ENCODE measurements around the gene MAPKAP1. TPM values are rescaled to one million over a fixed set of nuclear protein-coding genes. Genes with fewer than 3 reads are reported as not detected.

Gene MAPKAP1
- total RNA-seq, 1 donor from 2014 or later: 146 TPM

DNA sequence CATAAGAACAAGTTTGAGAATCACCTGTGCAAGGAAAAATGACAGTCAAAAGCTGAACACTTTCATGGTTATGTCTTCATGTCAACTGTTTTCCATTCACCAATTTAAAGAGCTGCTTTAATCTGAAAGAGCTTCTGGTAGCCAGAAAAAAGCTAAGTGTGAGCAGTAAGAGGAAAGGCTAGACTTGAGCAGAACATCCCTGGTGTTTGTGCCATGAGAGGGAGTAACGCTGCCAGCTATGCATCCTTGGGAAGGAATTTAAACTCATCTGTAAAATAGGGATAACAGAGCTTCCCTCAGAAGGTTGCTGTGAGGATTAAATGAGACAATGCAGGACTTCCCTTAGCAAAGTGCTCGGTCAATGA lies 193.7 kb downstream of the MAPKAP1 start:
- intact Hi-C loops (cut with micrococcal nuclease): no loop called here
- ATAC-seq (no peak), DNase-seq (no peak)

DNA sequence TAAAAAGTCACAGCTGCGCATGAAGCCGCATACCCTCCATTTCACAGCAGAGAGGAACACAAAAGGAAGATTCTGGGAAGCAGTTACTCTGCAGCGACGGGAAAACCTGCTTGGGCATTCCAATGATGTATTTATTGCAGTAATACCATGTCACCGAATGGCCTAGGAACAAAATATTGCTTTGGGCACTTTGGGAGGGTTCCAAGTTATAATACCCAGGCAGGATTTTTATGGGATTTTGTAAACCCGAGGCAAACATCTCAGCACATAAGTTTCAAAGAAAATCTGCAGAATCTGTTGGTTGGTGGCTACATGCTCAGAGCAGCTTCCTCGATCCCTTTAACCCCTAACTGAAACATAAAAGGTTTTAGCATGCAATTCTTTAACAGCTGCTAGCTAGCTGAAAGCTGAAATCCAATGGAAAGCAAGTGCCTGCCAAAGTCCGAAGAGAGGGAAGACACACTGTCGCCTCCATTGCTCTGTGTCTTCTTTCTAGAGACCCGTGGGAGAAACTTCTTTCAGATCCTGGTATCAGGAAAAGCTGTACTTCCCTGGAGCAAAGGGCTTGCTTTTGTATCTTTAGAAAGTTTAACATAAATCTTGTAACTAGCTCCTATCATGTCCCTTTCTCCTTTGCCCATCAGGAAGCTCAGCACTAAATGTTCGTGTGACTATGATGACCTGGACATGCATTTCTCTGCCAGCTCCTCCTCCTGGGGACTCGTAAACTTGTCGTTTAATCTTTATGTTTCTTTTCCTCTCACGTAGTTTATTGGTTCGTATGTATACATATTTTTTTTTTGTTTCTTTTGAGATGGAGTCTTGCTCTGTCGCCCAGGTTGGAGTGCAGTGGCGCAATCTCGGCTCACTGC lies 195.0 kb downstream of the MAPKAP1 start:
- ATAC-seq (no peak), DNase-seq (no peak)
- intact Hi-C loops (cut with micrococcal nuclease): no loop called here

DNA sequence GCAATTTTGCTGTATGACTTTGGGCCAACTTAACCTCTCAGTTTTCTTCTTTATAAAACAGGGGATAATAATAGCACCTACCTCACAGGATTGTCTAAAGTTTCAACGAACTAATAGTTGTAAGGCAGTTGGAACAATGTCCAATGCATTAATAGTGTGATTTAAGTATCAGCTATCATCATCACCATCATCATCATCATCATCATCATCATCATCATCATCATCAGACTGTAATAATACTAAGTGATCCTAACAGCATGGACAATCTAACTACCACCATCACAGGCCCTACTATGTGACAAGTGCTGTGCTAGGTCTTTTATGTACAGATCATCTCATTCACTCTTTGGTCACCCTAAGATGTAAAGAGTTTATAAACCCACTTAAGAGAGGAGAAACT lies 196.0 kb downstream of the MAPKAP1 start:
- DNase-seq (no peak), ATAC-seq (no peak)
- intact Hi-C loops (cut with micrococcal nuclease): no loop called here

DNA sequence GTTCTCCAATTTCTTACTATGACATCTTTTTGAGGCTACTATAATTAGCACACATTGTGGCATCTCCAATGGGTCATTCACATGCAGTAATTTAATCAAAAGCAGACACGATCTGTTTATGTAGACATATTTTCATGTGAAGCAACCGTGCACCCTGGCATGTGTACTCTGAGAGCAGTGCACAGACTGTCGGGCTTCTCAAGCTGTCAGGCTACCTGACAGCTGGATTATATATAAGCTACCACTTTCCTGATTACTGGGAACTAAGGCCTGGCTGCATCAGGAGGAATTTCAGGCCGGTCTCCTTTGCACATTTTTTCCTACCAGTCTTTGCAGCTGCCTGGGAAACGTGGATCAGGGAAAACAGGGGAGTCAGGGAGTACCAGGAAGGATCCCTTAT lies 197.5 kb downstream of the MAPKAP1 start:
- DNase-seq: no peak
- intact Hi-C loops (cut with micrococcal nuclease): no loop called here
- peak; percentile 34 for ATAC-seq

DNA sequence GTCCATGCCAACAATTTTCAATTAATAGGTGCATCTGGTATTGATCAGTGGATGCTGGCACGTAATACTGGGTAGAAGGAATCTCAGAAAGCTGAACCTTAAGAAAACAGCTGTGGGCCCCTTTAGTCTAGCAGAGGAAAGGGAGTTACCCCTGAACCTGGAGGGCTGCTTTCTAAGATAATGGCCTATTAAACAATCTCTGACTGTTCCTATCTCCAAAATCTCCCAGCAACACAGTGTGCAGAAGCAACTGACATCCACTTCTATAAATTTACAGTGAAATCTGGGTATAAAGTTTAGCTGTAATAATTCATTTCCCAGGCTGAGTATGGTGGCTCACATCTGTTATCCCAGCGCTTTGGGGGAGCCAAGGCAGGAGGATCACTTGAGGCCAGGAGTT lies 198.8 kb downstream of the MAPKAP1 start:
- ATAC-seq (no peak), DNase-seq (no peak)
- intact Hi-C loops (cut with micrococcal nuclease): no loop called here

DNA sequence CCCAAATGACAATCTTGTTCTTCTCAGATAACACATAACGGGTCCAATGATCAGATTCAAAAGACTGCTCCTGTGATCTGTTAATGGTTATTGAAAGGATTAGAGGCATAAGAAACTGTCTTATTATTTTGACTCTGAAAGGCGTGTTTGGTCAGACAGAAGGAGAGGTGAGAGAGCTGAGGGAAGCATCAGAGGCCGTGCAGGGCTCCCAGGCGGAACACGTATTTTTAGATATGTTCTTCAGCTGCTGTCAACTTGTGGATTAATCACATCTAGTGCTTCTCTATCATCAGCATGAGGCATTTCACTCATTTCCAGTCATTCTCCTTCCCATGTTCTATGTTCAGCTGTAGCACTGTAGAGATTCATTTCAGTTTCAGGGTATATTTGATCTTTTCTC lies 199.8 kb downstream of the MAPKAP1 start:
- peak; percentile 77 for ATAC-seq
- no peak for DNase-seq
- intact Hi-C loops (cut with micrococcal nuclease): no loop called here

DNA sequence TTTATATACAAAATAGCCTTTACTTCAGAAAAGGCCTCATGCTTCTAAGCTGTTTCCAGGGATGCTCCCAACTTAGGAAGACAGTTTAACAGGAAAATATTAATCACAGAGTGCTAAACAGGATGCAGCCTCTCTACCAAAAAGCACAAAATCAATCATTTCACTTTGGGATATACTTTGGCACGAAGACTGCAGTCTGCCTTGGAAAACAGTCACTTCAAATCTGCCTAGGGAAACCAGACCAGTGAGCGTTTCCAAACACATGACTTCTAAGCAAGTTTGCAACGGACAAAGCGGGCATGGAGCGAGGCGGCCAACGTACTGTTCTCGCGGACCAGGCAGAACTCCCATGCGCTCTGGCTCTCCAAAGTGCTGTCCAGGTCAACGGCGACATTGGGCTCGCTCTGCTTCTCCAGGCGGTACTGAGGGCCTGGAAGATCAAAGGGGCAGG lies 201.0 kb downstream of the MAPKAP1 start:
- intact Hi-C loops (cut with micrococcal nuclease): no loop called here
- ATAC-seq (peak; percentile 55), DNase-seq (peak; percentile 52)

DNA sequence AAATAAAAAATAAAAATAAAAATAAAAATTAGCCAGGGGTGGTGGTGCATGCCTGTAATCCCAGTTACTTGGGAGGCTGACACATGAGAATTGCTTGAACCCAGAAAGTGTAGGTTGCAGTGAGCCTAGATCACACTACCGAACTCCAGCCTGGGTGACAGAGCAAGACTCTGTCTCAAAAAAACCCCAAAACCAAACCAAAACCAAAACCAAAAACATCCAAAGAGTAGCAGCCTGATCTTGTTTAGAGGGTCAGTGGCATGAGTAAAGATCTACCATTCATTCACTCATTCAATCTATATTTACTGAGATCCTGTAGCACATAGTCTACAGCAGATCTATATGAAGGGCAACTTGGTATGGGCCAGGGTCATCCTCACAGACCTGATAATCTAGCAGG lies 202.4 kb downstream of the MAPKAP1 start:
- DNase-seq (no peak), ATAC-seq (no peak)
- intact Hi-C loops (cut with micrococcal nuclease): no loop called here

DNA sequence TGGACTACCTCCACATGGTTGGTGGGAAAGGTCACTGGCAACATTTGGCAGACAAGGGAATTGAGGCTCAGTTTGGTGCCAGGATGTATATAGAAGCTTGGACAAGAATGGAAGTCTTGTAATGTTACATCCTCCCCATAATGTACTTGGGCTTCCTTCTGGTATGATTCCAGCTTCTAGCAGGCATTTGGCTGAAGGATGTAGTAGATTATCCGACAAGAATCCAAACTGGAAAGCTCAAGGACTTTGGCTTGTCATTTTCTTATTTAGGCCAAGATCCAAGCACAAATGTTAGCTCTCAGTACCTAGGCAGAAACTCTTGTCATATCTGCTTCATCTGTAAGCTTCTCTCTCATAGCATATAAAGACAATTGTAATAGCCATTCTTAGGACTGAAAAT lies 209.1 kb downstream of the MAPKAP1 start:
- no peak for ATAC-seq
- intact Hi-C loops (cut with micrococcal nuclease): no loop called here

DNA sequence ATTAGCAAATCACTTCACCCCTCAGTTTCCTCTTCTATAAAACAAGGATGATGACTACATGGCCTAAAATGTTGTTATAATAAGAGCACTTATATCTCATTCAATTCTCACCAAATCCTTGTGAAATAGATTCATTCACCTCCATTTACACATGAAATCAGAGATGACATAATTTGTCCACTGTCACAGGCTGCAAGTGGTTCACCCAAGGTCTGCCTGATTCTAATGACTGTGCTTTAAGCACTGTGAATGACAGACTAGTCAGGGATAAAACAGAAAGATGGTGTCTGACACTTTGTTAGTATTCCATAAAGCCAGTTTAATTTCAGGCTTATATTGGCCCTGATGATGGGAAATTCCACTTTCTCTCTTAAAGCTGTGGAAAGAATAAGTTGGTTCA lies 209.5 kb downstream of the MAPKAP1 start:
- no peak for DNase-seq
- ATAC-seq: no peak
- intact Hi-C loops (cut with micrococcal nuclease): no loop called here

More for the DNA sequence above, 209.1 kb downstream of the MAPKAP1 start:
- no peak for DNase-seq

DNA sequence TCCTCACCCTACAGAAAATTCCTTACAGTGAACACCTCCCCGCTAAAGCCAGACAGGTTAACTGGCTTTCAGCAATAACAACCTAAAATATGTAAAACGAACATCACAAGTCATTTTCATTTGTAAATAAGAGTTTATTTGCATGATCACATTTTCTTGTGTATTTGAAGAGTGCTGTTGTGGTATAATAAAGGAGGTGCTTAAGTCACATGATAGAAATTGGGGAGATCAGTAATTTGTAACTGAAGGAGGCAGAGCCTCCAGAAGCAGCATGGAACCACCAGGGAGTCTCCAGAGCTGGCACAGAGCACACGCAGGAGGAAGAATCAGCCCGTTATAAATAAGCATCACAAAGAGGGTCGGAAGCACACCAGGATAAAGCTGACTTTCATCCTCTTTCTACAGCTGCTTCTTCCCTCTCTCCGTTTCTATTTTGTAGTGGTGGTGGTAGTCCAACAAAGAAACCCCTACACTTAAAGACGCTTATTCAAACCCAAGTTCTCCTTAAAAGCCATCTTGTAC lies 210.6 kb downstream of the MAPKAP1 start:
- intact Hi-C loops (cut with micrococcal nuclease): no loop called here
- no peak for DNase-seq
- no peak for ATAC-seq

DNA sequence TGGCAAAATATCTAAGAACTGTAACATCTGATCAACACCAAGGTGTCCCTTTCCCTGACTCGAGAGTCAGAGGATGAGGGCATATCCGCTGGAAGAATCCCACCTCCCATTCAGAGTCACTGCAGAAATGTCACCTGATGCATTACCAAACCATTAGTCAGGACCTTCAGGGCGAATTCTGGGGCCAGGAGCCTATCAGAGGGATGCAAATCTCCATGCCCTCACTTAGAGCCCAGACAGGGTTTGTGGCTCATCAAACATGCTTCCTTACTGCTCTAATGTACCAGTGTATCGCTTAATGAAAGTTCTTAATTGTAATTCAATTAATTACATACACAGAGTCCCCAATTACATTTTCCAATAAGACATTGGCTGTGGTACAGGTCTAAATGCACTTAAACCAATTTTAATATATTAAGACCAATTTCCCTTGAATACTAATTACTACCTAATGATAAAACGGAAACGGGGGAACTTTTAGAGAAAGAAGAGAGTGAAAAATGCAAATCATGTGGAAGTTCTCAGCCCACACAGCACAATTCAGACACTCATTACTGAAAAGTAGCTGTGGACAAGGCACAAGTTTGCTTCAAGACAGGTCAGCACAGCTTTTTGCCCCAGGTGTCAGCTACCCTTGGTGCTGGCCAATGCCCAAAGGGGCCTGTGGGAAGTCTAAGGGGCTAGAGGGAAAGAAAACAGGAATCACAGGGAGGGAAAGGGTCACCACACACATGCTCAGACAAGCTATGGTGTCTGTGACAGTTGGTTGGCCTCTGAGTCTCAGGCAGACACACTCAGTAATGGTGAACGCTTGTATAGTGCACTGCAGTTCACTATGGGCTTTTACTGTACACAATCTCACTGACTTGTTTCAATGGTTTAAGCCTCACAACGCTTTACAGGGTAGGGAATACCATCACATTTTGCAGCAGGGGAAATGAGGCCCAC lies 211.6 kb downstream of the MAPKAP1 start:
- no peak for ATAC-seq
- intact Hi-C loops (cut with micrococcal nuclease): no loop called here
- DNase-seq: no peak

DNA sequence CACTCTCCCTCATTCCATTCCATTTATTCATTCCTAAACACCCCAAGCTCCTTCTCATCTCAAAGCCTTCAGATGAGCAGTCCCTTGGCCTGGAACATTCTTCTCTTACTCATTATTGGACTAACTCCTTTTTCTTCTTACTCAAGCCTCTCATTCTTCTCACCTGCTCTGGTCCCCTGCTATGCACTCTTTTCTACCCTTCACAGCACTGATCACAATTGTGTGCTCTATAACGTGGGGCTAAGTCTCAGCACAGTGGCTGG lies 212.4 kb downstream of the MAPKAP1 start:
- intact Hi-C loops (cut with micrococcal nuclease): no loop called here
- no peak for ATAC-seq

DNA sequence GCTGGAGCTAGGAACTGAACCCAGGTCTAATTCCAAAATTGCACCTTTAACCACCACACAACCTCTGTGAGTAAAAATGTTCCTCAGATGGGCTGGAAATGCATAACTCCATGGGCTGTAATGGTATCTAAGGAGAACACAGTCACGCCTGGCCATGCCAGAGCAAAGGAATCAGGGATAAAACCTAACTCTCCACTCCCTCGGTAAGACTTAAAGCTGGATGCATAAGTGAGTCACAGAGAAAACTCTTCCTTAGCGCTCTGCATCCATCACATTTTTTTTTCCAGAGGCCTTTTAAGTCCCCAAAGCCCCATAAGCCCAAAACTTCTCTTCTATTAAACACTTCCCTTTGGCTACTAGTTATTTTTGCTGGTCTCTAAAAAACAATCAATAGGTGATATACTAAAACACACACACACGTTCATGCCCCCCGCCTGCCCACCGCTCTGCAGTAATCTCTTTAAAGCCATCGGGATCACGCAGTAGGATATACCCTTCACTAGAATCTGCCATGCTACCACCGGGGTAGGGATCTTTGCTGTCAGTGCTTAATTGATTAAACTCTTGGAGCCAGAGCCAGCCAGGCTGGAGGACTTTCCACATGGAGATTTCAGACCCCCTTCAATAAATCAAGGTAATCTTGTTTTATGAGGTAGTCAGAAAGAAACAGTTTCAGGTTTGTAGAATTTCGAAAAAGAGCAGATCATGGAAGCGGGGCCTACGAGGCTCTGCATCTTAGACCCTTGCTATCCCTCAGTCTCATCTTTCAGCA lies 212.9 kb downstream of the MAPKAP1 start:
- ATAC-seq (no peak), DNase-seq (no peak)
- intact Hi-C loops (cut with micrococcal nuclease): no loop called here

More for the DNA sequence above, 212.4 kb downstream of the MAPKAP1 start:
- no peak for DNase-seq

DNA sequence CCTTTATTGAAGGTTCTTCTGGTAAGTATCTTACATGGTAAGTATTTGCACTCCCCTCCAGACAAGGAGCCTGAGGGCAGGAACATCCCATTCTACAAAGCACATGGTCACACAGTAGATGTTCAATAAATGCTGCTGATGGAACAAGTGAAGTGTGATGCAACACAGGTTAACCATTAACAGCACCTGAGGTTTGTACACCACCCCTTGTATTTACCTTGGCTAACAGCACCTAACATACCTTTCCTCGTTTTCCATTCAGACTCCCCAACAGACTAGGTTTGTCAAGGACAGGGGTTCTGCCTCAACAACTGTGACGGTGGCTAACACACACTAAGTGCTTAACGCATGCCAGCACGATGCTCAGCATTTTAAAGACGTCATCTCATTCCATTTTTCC lies 213.6 kb downstream of the MAPKAP1 start:
- intact Hi-C loops (cut with micrococcal nuclease): no loop called here
- DNase-seq (no peak), ATAC-seq (no peak)

DNA sequence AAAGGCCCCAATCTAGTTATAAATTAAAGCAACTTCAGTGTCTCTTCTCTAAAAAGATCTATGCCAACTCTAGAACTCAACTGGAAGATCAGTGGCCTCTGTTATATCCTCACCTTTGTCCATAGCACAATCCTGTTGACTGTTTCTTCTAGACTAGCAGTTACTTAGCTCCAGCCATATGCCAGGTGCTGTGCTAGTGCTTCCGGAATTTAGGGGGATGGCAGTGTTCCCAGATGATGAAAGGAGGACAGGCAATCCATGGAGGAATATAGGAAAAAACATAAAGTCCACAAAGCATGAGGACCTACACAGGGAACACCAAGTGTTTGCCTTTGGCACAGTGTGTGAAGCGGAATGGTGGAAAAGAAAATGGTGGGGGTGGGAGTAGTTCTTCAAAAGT lies 214.3 kb downstream of the MAPKAP1 start:
- intact Hi-C loops (cut with micrococcal nuclease): no loop called here
- DNase-seq (no peak), ATAC-seq (no peak)

DNA sequence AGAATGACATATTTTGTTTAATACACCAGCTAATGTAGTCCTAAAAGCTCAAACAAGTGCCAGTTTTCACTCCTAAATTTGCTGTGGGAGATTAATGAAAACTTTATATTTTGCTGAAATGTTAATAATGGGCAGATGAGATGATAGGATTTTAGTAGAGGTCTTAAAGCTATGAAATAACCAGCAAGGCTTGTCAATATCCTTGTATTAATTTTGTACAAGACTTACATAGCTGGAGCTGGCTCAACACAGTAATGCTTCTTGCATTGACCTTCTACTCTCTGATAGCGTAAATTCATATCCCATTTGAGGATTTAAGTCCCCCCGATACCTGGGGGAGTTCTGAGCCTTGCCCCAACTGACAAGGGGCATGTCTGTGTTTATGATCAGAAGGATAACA lies 219.2 kb downstream of the MAPKAP1 start:
- DNase-seq: no peak
- no peak for ATAC-seq
- intact Hi-C loops (cut with micrococcal nuclease): no loop called here

DNA sequence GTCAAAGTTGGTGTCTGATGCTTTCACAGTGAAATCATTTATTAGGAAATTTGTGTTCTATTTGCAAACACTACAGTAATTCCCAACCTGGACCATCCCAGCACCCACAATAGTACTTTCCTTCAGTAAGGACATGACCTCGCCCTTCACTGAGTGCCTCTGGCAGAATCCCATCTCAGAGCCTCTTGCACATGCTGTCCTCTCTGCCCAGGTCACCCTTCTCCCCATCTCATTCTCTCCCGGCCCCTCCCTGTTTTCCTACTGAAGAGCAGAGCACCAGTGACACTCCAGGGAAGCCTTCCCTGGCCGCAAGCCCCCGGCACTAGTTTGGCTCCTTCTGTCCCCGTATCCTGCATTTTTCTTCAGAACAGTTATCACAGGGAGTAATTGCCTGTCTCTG lies 220.4 kb downstream of the MAPKAP1 start:
- peak; percentile 95 for ATAC-seq
- intact Hi-C loops (cut with micrococcal nuclease): no loop called here
- DNase-seq: peak; percentile 63

DNA sequence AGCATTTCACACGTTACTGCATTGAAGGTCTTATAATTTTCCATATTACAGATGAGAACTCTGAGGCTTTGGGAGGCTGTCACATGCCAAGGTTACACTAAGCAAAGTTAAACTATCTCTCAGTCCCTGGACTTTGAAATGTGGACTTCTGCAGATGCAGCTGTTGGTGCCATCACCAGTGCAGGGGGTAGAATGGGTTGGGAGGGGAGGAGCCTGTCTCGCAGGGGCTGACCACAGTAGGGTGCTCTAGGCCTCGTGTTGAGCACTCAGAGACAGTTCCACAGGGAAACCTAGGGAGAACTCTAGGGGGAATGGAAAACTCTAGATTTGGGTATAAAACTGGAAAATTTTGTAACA lies 220.9 kb downstream of the MAPKAP1 start:
- ATAC-seq (peak; percentile 39), DNase-seq (no peak)

More for the DNA sequence above, 220.9 kb downstream of the MAPKAP1 start:
- intact Hi-C loops (cut with micrococcal nuclease): no loop called here

Measured in left ventricle myocardium superior (tissue), 1 donor.